Islet of Langerhans (tissue), 1 donor: Measurements from ENCODE around the gene PPP1R1A.

Source experiments
- FAIRE-seq: peaks from one replicate; lab custom pipeline; 2011; peaks lifted over from hg19 to GRCh38; lab: Jason Lieb, UNC

PPP1R1A gene

GRCh38 chr12:54588110-54588889 lies at the start of gene PPP1R1A:
PPP1R1A (minus strand) TSS chr12:54588659; CDS start chr12:54588488, 171 bp downstream.
- FAIRE-seq = no peak

GRCh38 chr12:54634795-54635194 lies 46.3 kb upstream of the PPP1R1A start, which contains the start of gene LACRT:
LACRT (minus strand) TSS chr12:54634895; CDS start chr12:54634841, 54 bp downstream.
- no peak for FAIRE-seq

GRCh38 chr12:54631988-54632728 lies 43.7 kb upstream of the PPP1R1A start:
- FAIRE-seq = no peak

- FAIRE-seq = no peak
Observed at GRCh38 chr12:54631551-54631950, 43.1 kb upstream of the PPP1R1A start.

- FAIRE-seq = no peak
Observed at GRCh38 chr12:54629925-54630324, 41.5 kb upstream of the PPP1R1A start.

GRCh38 chr12:54628186-54628846 lies 39.9 kb upstream of the PPP1R1A start:
- no peak for FAIRE-seq

GRCh38 chr12:54627304-54627703 lies 38.8 kb upstream of the PPP1R1A start:
- FAIRE-seq = no peak

GRCh38 chr12:54625598-54625997 lies 37.1 kb upstream of the PPP1R1A start:
- FAIRE-seq = no peak

- no peak for FAIRE-seq
Observed at GRCh38 chr12:54624315-54625279, 36.1 kb upstream of the PPP1R1A start.

GRCh38 chr12:54622463-54623183 lies 34.2 kb upstream of the PPP1R1A start:
- peak; percentile 87 for FAIRE-seq

- no peak for FAIRE-seq
Observed at GRCh38 chr12:54616933-54617680, 28.6 kb upstream of the PPP1R1A start.

- FAIRE-seq = no peak
Observed at GRCh38 chr12:54612225-54612750, 23.8 kb upstream of the PPP1R1A start.

- no peak for FAIRE-seq
Observed at GRCh38 chr12:54611715-54612149, 23.3 kb upstream of the PPP1R1A start.

- FAIRE-seq = no peak
Observed at GRCh38 chr12:54608769-54609168, 20.3 kb upstream of the PPP1R1A start.

- FAIRE-seq = no peak
Observed at GRCh38 chr12:54608156-54608555, 19.7 kb upstream of the PPP1R1A start.

- FAIRE-seq = no peak
Observed at GRCh38 chr12:54606556-54606955, 18.1 kb upstream of the PPP1R1A start.

GRCh38 chr12:54605138-54605970 lies 16.9 kb upstream of the PPP1R1A start:
- no peak for FAIRE-seq

GRCh38 chr12:54604436-54604835 lies 16.0 kb upstream of the PPP1R1A start:
- no peak for FAIRE-seq

- FAIRE-seq = no peak
Observed at GRCh38 chr12:54603872-54604271, 15.4 kb upstream of the PPP1R1A start.
